ENCODE results near the gene RAET1L. TPM values are rescaled to one million over a fixed set of nuclear protein-coding genes. Genes with fewer than 3 reads are reported as not detected.

The RAET1L gene
- total and polyA plus RNA-seq, 10 of the 15 experiments (the other 5 are each of a cell fraction or from before 2014, with no cell fraction given), result not detected

DNA sequence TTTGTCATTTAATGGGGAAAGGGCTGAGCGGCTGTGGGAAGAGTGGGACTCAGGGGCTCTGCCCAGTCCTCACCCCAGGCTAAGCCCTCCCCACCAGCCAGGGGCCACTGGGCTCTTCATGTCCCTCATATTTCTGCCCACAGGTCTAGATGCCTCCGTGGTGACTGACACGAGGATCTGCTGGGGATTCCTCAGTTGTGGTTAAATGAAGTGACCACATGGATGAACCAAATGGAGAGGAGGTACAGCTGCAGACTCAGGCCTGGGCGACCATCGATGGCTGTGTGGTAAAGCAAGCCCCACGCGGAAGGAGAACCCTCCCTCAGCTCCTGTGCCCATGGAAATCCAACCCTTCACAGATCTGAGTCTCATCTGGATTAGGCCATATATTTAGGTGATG lies 29.4 kb downstream of the RAET1L start:
- Histone ChIP-seq H3K9me3 (replicated peaks; ENCODE audit: control insufficient read depth, insufficient read depth, low read length) (no peaks in the 10 kb centered on the region), H3K4me2 (ENCODE audit: control insufficient read depth, insufficient read depth) (no peak overlapping the region), H3K4me1 (ENCODE audit: control insufficient read depth, insufficient read depth, low read length) (peaks cover 15% of the 10 kb centered on the region), H3K79me2 (ENCODE audit: control insufficient read depth, insufficient read depth, low read length) (no peaks in the 10 kb centered on the region), H2AFZ (ENCODE audit: control insufficient read depth, low read depth, low read length) (no peak overlapping the region), H3K27ac (ENCODE audit: control insufficient read depth, insufficient read depth) (no peak overlapping the region), H3K9ac (ENCODE audit: control insufficient read depth, insufficient read depth, low read length) (no peak overlapping the region), H3K27me3 (replicated peaks in 1 of 2; ENCODE audit: control insufficient read depth in 2 of 2, insufficient read depth in 2 of 2, low read length in 1 of 2) (peaks cover 0 to 9% of the 10 kb centered on the region in 2 experiments), H3K4me3 (no peak overlapping the region), H4K20me1 (ENCODE audit: control insufficient read depth, insufficient read depth) (no peaks in the 10 kb centered on the region; the same call in 1 of the 2 replicates), H3K36me3 (ENCODE audit: control insufficient read depth in 2 of 2, insufficient read depth in 2 of 2, low read length in 1 of 2) (no peaks in the 10 kb centered on the region)
- CTCF ChIA-PET, result interaction anchor here (0.7 kb wide), 1 partner anchor 41 kb away, joined by 3 read pairs; no protein-coding TSS in a partner anchor
- no TSS peak for BruUV-seq (replicated peaks)
- RAD21 ChIA-PET (ENCODE audit: unreplicated experiment), result no interaction called here
- in situ Hi-C loops (cut with MboI) (no loop called here), intact Hi-C loops (cut with micrococcal nuclease; ENCODE audit: unreplicated experiment) (no loop called here)
- no peak for ATAC-seq
- SMC1A ChIA-PET (ENCODE audit: uncharacterized antibody, unreplicated experiment), result interaction anchor here (1.2 kb wide), 1 partner anchor 11 kb away, joined by 4 read pairs; no protein-coding TSS in a partner anchor
- no peak for DNase-seq (ENCODE audit: low read depth, low spot score)
- no peak for FAIRE-seq
- 36% methylated on average over 7 of the region's 7 CpGs for WGBS (ENCODE audit: insufficient coverage, insufficient replicate concordance, low lambda C conversion rate, missing lambda C conversion rate)
- POLR2A ChIA-PET, result interaction anchor here (1.2 kb wide), 1 partner anchor 71 kb away, joined by 3 read pairs; no protein-coding TSS in a partner anchor
- TF ChIP-seq HDAC2 (IDR thresholded peaks at IDR 0.05), result no peak
- no peak for TF ChIP-seq CHD1 (IDR thresholded peaks at IDR 0.05; ENCODE audit: low read depth, low read length)
- TF ChIP-seq SREBF1 (IDR thresholded peaks at IDR 0.05; ENCODE audit: low read length), result no peak
- TF ChIP-seq ATF3 (IDR thresholded peaks at IDR 0.05; ENCODE audit: borderline replicate concordance, extremely low read depth, low read depth, low read length), result no peak
- no peak for TF ChIP-seq NFYB (IDR thresholded peaks at IDR 0.05; ENCODE audit: insufficient read depth, low read depth, low read length)
- no peak for TF ChIP-seq POLR2AphosphoS5 (IDR thresholded peaks at IDR 0.05; ENCODE audit: low read length)
- no peak for TF ChIP-seq ZNF217 (IDR thresholded peaks at IDR 0.05)
- TF ChIP-seq, protein P1, sequence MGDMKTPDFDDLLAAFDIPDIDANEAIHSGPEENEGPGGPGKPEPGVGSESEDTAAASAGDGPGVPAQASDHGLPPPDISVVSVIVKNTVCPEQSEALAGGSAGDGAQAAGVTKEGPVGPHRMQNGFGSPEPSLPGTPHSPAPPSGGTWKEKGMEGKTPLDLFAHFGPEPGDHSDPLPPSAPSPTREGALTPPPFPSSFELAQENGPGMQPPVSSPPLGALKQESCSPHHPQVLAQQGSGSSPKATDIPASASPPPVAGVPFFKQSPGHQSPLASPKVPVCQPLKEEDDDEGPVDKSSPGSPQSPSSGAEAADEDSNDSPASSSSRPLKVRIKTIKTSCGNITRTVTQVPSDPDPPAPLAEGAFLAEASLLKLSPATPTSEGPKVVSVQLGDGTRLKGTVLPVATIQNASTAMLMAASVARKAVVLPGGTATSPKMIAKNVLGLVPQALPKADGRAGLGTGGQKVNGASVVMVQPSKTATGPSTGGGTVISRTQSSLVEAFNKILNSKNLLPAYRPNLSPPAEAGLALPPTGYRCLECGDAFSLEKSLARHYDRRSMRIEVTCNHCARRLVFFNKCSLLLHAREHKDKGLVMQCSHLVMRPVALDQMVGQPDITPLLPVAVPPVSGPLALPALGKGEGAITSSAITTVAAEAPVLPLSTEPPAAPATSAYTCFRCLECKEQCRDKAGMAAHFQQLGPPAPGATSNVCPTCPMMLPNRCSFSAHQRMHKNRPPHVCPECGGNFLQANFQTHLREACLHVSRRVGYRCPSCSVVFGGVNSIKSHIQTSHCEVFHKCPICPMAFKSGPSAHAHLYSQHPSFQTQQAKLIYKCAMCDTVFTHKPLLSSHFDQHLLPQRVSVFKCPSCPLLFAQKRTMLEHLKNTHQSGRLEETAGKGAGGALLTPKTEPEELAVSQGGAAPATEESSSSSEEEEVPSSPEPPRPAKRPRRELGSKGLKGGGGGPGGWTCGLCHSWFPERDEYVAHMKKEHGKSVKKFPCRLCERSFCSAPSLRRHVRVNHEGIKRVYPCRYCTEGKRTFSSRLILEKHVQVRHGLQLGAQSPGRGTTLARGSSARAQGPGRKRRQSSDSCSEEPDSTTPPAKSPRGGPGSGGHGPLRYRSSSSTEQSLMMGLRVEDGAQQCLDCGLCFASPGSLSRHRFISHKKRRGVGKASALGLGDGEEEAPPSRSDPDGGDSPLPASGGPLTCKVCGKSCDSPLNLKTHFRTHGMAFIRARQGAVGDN (IDR thresholded peaks at IDR 0.05), result no peak
- TF ChIP-seq NBN (IDR thresholded peaks at IDR 0.05), result no peak
- TF ChIP-seq, protein P2, sequence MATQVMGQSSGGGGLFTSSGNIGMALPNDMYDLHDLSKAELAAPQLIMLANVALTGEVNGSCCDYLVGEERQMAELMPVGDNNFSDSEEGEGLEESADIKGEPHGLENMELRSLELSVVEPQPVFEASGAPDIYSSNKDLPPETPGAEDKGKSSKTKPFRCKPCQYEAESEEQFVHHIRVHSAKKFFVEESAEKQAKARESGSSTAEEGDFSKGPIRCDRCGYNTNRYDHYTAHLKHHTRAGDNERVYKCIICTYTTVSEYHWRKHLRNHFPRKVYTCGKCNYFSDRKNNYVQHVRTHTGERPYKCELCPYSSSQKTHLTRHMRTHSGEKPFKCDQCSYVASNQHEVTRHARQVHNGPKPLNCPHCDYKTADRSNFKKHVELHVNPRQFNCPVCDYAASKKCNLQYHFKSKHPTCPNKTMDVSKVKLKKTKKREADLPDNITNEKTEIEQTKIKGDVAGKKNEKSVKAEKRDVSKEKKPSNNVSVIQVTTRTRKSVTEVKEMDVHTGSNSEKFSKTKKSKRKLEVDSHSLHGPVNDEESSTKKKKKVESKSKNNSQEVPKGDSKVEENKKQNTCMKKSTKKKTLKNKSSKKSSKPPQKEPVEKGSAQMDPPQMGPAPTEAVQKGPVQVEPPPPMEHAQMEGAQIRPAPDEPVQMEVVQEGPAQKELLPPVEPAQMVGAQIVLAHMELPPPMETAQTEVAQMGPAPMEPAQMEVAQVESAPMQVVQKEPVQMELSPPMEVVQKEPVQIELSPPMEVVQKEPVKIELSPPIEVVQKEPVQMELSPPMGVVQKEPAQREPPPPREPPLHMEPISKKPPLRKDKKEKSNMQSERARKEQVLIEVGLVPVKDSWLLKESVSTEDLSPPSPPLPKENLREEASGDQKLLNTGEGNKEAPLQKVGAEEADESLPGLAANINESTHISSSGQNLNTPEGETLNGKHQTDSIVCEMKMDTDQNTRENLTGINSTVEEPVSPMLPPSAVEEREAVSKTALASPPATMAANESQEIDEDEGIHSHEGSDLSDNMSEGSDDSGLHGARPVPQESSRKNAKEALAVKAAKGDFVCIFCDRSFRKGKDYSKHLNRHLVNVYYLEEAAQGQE (IDR thresholded peaks at IDR 0.05; ENCODE audit: low read depth, low read length), result no peak
- TF ChIP-seq YBX1 (IDR thresholded peaks at IDR 0.05), result no peak
